Astrocyte (in vitro differentiated cells and primary cell): ENCODE measurements around the gene SULT1A2.

Source experiments
- EZH2 ChIP-seq: IDR thresholded peaks from 2 replicates; pipeline ENCODE4 v1.6.1; 2012; ENCODE audit warnings: mild to moderate bottlenecking, low read length, inconsistent platforms; ENCODE audit not compliant: insufficient read depth
- TF ChIP-seq, protein P1 (sequence below): IDR thresholded peaks from 2 replicates; pipeline ENCODE4 v1.5.1; 2011; ENCODE audit warnings: low read depth, mild to moderate bottlenecking, inconsistent platforms, low read length, moderate library complexity; ENCODE audit not compliant: insufficient read depth

DNA sequence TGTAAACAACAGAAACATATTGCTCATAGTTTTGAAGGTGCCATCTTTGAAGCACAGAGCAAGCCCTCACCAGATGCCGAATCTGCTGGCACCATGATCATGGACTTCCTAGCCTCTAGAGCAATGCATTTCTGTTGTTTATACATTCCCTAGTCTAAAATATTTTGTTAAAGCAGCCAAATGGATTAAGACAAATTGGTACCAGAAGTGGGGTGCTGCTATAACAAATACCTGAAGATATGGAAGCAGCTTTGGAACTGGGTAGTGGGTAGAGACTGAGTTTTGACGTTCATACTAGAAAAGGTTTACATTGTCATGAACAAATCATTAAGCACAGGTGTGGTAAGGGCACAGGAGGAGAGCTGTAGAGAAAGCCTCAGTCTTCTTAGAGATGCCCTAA, 29.6 kb downstream of the SULT1A2 start:
- TF ChIP-seq, protein P1, sequence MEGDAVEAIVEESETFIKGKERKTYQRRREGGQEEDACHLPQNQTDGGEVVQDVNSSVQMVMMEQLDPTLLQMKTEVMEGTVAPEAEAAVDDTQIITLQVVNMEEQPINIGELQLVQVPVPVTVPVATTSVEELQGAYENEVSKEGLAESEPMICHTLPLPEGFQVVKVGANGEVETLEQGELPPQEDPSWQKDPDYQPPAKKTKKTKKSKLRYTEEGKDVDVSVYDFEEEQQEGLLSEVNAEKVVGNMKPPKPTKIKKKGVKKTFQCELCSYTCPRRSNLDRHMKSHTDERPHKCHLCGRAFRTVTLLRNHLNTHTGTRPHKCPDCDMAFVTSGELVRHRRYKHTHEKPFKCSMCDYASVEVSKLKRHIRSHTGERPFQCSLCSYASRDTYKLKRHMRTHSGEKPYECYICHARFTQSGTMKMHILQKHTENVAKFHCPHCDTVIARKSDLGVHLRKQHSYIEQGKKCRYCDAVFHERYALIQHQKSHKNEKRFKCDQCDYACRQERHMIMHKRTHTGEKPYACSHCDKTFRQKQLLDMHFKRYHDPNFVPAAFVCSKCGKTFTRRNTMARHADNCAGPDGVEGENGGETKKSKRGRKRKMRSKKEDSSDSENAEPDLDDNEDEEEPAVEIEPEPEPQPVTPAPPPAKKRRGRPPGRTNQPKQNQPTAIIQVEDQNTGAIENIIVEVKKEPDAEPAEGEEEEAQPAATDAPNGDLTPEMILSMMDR = no peak
- no peak for TF ChIP-seq EZH2
